GM21367 (cell line): Measurements from ENCODE around the gene RNPC3.

Source experiments
- ATAC-seq: cut with Tn5 transposase; IDR thresholded peaks from one replicate; pipeline ENCODE4 v1.9.1; 2021; ENCODE audit not compliant: unreplicated experiment

The RNPC3 gene, protein sequence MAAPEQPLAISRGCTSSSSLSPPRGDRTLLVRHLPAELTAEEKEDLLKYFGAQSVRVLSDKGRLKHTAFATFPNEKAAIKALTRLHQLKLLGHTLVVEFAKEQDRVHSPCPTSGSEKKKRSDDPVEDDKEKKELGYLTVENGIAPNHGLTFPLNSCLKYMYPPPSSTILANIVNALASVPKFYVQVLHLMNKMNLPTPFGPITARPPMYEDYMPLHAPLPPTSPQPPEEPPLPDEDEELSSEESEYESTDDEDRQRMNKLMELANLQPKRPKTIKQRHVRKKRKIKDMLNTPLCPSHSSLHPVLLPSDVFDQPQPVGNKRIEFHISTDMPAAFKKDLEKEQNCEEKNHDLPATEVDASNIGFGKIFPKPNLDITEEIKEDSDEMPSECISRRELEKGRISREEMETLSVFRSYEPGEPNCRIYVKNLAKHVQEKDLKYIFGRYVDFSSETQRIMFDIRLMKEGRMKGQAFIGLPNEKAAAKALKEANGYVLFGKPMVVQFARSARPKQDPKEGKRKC

GRCh38 chr1:103525607-103526507 lies at the start of gene RNPC3:
Gene RNPC3 (plus strand): TSS chr1:103525699. CDS start chr1:103526071, 372 bp downstream.
- ATAC-seq: peak; percentile 70

DNA sequence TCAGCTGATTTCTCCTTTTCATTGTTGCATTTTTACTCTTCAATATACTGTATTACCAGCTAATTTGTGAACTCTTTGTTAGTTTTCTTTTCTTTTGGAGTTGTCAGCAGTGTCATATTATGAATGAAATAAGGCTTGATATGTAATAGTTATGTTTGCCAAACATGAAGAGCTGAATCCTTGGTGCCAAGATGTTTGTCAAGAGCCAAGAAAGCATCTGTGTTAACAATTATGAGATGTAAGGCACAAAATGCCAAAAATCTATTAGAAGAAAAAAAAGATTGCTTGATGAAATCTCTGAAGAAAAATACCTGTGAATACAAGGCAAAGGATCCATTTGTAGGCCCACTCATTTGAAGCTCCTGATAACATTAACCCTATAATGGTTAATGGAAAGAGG lies 48.4 kb upstream of the RNPC3 start:
- ATAC-seq: no peak

DNA sequence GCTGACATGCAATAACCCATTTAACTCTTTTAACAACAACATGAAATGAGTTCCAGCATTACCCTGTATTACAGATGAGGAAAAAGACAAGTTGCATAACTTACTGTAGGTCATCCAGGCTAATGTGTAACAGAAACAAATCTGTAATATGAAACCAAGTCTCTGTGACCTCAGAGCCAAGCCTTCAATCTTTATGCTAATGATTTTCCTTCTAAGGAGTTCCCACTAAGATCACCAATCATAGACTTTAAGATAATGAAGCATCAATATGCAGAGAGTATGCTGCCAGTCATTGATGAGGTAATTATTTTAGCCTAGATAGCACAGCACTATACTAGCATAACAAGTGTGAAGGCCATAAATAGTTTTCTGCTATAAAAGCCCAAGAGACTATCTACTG lies 35.6 kb upstream of the RNPC3 start:
- no peak for ATAC-seq

DNA sequence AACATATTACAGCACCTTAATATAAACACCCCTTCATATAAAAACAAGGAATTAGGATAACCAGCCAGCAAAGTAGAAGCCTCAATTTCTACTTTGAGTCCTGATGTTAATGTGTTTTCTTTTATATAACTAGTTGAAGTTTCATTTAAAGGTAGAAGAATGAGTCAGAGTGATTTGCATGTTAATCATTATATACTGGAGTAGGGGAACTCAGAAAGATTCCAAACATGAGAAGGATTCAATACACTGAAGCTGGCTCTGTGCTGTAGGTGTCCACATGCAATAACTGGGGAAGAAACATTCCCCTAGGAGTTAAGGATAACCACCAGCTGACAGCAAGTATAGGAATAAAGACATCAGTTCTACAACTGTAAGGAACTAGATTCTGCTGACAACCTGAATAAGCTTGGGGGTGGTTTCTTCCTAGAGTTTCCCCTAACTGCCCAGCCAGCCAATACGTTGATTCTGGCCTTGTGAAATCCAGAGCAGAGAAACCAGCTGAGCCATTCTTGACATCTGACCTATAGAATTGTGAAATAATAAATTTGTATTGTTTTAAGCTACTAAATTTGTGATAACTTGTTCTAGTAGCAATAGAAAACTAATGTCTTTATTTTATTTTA lies 33.4 kb upstream of the RNPC3 start:
- no peak for ATAC-seq

DNA sequence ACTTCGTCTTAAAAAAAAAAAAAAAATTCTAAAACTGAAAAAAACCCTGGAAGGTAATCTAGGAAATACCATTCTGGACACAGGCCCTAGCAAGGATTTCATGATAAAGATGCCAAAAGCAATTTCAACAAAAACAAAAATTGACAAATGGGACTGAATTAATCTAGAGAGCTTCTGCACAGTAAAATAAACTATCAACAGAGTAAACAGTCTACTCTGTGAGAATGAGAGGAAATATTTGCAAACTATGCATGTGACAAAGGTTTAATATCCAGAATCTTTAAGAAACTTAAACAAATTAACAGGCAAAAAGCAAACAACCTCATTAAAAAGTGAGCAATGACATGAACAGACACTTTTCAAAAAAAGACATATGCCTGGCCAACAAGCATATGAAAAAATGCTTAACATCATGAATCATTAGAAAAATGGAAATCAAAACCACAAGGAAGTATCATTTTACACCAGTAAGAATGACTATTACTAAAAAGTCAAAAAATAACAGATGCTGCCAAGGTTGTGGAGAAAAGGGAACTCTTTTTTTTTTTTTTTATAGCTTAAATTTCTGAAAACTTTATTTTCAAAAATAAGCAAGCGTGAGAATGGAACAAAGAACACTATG lies 29.4 kb upstream of the RNPC3 start:
- ATAC-seq: no peak

DNA sequence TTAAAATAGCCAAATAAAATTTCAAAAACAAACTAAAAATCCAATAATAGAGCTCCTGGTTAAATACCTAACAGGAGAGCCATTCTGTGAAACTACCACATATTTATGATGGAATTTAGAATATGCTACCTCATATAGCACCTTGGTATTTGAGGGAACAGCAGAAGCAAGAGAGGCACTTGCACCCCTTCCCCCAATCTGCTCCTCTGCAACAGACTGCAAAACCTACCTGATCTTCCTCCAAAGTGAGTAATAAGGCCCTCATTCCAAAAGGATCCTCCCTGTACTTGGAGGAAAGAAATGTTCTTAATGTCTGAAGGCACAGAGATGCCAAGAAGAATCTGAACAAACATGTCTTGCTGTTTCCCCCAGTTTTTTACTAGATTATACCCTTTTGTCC lies 28.1 kb upstream of the RNPC3 start:
- ATAC-seq: no peak

DNA sequence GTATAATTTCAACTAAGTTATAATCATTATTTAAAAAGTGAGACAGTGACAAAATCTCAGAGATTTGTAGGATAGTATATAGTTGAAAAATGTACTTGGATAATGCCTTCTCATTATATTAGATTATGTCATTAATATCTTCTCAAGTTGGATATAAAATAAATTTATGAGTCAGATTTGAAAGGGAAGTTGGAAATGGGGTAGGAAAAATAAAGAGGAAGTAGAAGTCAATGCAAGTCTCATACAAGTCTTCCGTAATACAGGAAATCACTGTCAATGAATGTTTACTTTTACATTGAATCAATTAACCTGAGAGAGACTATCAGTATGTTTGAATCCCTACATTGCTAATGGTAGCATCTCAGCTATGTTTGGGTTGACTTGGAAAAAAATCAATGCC lies 16.2 kb upstream of the RNPC3 start:
- no peak for ATAC-seq

GRCh38 chr1:103513711-103514110 lies 11.8 kb upstream of the RNPC3 start:
- no peak for ATAC-seq

DNA sequence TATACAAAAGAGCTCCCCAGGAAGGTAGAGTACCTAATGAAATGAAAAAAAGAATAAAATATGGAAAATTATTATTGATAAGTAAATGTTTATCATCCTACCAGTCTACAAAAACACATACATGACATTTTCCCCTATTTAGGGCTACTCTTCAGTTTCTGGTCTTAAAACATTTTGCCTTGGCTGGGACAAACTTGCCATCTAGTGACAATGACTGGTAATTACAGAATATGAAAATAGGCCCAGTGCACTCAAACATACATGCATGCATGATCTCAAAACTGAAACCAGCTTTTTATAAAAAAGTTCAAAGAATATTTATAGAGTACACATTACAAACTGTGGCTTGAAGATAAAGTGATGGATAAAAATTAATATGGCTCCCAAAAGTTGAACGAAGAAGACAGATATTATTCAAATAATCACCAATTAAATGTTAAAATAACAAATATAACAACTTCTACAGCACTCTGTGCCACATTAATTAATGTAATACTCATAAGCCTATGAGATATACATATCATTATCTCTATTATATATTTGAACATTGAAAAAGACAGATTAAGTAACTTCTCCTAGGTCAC lies 10.5 kb upstream of the RNPC3 start:
- ATAC-seq: peak; percentile 83

- ATAC-seq: no peak
These were observed 9.2 kb upstream of the RNPC3 start for GRCh38 chr1:103516283-103516682.

GRCh38 chr1:103516693-103517092 lies 8.8 kb upstream of the RNPC3 start:
- no peak for ATAC-seq

DNA sequence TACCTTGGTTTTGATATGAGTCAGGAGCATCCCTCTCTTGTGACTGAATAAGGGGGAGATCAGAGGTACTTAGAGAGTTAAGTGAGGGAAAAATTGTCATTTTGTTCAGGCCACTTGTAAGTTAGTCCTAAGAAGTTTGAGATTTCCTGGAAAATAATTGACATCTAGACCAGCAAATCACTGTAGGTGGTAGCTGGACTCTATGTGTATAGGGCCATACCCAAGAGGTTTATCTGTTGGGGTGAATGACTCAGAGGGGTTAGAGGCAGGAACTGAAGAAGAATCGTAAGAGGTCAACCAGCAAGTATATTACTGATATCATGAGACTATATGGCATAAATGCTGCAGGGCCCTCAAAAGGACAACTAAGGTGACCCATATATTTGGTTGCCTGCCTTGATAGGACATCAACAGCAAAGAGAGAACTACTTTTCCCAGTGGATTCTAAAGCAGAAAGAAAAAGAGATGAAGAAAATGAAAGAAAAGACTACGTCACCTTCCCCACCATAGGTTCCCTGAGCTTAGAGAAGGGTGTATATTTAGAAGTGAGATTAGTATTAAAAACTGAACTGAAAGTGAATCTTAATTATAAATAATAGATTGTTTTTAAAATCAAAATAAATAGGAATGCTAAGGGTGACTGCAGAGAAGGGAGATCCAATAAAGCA lies 8.0 kb upstream of the RNPC3 start:
- ATAC-seq: peak; percentile 82

GRCh38 chr1:103520822-103521221 lies 4.7 kb upstream of the RNPC3 start:
- ATAC-seq: no peak

DNA sequence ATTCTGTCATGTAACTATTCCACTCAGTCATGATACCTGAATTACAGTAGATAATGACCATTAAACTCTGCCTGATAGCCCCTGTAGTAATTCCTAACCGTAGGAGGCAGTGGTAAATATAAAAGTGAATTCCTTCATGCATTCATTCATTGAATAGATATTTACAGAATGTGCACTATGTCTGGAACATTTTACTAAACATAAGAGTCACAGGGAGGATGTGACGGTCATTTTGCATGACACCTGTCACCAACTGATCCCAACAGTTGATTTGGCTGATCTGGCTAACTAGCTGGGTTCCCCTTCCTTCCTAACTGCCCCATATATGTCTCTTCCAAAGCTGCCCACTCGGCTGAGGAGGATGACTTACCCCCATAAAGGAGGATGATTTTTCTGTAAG lies 2.2 kb upstream of the RNPC3 start:
- ATAC-seq: no peak

- peak; percentile 49 for ATAC-seq
These were observed 339 bp upstream of the RNPC3 start for GRCh38 chr1:103525114-103525606.

DNA sequence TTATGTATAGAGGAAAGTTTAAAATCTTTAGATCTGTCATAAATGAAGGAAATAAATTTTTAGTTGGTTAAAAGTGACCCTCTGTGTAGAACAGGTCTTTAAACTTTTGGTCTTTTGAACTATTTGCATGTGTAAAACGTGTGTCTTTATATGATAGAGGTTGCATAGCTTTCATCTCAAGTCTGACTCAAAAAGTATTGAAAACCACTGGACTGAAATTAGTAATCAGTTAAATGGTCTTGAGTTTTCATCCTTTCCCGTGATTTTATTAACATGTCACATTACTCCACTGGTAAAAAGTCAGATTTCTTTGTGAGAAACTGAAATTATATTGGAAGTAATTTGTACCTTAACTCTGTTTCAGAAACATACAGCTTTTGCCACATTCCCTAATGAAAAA lies 1.8 kb downstream of the RNPC3 start:
- ATAC-seq: no peak

GRCh38 chr1:103529746-103530145 lies 4.2 kb downstream of the RNPC3 start:
- ATAC-seq: no peak

DNA sequence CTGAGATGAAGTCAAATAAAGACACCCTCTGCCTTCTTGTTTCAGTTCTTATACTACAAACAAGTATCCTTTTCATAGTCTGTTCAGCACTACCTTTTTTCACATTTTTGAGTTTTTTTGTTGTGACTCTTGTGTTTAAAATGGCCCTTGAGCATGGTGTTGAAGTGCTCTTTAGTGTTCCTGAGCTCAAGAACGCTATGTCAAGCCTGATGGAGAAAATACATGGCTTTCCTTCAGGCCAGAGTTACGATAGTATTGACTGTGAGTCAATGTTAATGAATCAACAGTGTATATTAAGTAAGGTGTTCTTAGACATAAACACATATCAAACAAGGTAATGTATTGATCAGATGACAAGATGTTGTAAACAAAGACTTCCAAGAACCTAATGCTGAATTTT lies 12.7 kb downstream of the RNPC3 start:
- ATAC-seq: no peak

DNA sequence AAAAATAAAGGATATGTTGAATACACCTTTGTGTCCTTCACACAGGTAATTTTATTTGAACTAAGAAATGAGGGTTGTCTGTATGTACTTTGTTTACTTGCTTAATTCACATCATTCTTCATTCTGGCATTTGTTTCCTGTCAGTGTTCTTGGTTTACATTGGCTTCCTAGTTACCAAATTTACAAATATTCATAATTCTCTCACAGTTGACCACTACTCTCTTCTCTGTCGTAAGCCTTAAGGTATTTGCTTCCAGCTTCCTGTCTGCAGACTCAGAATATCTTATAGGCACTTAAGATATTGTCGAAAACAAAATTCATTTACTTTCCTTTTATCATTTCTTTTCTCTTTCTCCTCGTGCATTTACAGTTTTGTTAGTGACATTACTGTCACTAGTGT lies 15.9 kb downstream of the RNPC3 start:
- ATAC-seq: no peak

DNA sequence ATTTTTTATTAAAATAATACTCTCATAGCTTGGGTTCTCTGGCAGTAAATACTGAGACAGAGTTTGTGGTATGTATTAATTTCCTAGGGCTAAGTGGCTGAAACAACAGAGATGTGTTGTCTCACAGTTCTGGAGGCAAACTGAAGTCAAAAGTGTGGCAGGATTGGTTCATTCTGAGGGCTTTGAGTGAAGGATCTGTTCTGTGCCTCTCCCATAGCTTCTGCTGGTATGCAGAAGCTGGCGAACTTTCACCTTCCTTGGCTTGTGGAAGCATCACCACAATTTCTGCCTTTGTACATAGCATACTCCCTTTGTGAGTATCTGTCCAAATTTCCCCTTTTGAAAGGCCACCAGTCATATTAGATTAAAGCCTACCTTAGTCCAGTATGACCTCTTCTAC lies 21.0 kb downstream of the RNPC3 start:
- ATAC-seq: no peak
